HG03342 (cell line): ENCODE results near the gene MFAP4.
A peak's percentile ranks its signal among the peaks of the same experiment; 100 is the strongest.

Experiments
- ATAC-seq: cut with Tn5 transposase; IDR thresholded peaks from one replicate; pipeline ENCODE4 v1.9.1; 2021; ENCODE audit warnings: mild to moderate bottlenecking, moderate library complexity; ENCODE audit not compliant: unreplicated experiment

Gene MFAP4

DNA sequence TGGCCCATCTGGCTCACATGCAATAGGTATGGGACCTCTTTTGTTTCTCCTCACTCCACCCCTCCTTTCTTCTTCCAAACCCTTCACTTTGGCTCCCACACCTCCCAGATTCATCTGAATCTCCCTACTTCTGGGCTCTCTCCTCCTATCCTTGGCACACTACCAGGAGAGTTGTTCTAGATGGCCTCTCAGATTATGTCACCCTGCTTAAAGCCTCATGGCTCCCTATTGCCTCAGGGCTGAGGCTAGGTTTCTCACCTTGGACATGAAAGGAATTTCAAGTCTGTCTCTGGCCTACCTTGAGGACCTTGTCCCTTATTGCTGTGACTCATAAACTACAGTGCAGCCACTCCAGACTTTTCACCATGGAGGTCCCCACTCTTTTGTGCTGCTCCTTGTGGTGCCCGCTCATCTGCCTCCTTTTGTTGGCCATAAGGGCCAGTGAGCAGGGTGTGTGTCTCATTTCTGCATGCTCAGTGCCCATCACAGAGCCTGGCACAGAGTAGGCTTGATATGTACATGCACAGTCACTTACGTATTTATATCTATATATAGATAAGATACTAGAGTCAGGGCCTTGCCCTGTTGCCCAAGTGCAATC lies 1.0 kb upstream of the MFAP4 start:
- ATAC-seq = no peak

DNA sequence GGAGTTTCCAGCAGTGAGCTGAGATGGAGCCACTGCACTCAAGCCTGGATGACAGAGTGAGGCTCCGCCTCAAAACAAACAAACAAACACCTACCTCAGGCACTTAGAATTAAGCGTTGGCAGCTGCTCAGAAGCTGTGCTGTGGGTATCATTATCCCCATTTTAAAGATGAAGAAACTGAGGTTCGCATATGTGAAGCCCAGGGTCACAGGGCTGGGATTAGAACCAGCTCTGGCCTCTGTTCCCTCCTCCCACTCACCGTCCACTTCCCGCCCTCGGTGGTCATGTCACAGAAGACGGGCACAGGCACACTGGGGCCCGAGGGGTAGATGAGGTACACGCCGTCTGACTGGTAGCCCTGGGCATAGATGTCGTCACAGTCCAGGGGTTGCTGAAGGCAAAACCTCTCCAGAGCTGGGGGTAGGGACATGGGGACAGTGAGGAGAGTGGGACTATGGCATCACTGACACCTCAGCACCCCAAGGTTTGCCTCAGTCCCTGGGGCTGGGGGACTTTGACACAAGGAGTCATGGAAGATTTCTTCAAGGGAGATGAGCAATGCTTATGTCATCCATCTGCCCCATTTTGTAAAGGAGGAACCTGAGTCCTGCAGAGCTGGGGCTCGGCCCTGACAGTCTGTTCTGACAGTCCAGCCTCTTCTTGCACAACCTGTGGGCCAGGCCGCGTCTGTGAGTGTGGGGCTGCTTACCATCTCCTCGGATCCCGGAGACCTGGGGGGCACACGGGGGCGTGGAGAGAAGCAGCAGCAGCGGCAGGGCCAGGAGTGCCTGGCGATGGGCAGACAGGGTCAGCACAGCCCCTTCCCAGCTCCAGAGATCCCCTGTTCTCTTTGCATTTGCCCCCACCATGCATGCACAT lies 700 bp downstream of the MFAP4 start:
- no peak for ATAC-seq

DNA sequence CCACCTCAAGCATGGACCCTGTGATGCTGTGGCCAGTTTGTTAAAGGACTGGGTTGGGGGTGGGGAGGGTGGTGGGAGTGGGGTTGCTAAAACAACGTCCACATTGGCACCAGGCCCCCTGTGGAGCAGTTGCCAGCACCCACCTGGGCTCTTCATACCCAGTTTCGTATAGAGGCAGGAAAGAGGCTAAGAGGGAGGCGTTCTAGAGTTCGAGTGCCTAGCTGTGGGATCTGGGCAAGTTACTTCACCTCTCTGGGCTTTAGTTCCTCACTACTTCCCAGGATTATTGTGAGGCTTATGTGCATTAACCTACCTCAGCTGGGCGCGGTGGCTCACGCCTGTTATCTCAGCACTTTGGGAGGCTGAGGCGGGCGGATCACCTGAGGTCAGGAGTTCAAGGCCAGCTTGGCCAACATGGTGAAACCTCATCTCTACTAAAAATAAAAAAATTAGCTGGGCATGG lies 1.4 kb downstream of the MFAP4 start:
- no peak for ATAC-seq

DNA sequence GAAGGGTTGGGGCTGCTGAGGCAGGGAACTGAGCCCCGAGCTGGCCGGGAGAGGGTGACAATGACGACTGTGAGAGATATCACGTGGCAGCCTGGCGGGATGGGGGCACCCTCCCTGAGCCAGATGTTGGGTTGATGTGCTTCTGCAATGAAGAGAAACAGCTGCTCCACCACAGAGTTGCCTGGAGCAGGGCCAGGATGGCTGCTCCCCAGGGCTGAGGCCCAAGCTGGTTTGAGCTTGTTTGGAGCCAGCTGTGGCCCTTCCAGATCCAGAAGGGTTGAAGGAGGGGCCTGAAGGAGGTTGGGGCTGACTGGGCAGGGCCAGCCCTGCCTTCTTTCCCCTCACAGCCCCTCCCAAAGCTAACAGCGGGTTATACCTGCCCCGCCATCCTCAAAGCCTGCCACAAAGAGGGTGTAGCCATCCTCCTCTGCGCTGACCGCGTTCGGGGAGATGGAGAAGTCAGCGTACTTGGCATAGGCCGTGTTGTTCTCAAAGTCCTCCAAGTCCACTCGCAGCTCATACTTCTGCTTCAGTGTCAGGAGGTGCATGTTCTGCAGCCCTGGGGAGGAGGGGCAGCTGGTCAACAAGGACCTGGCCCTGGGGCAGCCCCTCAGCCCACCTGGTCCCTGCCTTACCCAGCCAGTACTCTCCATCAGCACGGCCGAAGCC lies 2.1 kb downstream of the MFAP4 start:
- no peak for ATAC-seq

- ATAC-seq = no peak
Measured at GRCh38 chr17:19383681-19384470, 3.1 kb downstream of the MFAP4 start.

- no peak for ATAC-seq
Measured at GRCh38 chr17:19382531-19383444, 4.2 kb downstream of the MFAP4 start.

- no peak for ATAC-seq
Measured at GRCh38 chr17:19381741-19382444, 5.1 kb downstream of the MFAP4 start.

DNA sequence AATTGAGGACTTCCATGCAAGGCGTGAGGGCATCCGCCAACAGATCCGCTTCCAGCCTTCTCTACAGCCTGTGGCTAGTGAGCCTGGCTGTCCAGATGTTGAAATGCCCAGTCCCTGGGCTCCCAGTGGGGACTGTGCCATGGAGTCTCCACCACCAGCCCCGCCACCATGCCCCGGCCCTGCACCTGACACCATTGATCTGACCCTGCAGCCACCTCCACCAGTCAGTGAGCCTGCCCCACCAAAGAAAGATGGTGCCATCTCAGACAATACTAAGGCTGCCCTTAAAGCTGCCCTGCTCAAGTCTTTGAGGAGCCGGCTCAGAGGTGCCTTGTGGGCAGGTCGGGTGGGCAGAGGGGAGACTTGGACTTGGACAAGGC lies 5.6 kb downstream of the MFAP4 start:
- ATAC-seq = no peak

DNA sequence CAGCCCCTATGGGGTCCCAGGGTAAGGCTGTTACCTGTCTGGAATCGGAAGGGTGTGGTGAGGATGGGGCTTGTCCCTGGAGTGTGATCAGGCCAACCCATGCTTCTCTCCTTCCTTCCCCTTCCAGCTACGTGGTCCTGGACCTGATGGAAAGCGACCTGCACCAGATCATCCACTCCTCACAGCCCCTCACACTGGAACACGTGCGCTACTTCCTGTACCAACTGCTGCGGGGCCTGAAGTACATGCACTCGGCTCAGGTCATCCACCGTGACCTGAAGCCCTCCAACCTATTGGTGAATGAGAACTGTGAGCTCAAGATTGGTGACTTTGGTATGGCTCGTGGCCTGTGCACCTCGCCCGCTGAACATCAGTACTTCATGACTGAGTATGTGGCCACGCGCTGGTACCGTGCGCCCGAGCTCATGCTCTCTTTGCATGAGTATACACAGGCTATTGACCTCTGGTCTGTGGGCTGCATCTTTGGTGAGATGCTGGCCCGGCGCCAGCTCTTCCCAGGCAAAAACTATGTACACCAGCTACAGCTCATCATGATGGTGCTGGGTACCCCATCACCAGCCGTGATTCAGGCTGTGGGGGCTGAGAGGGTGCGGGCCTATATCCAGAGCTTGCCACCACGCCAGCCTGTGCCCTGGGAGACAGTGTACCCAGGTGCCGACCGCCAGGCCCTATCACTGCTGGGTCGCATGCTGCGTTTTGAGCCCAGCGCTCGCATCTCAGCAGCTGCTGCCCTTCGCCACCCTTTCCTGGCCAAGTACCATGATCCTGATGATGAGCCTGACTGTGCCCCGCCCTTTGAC lies 6.3 kb downstream of the MFAP4 start:
- no peak for ATAC-seq

GRCh38 chr17:19379361-19380065 lies 7.5 kb downstream of the MFAP4 start:
- no peak for ATAC-seq

DNA sequence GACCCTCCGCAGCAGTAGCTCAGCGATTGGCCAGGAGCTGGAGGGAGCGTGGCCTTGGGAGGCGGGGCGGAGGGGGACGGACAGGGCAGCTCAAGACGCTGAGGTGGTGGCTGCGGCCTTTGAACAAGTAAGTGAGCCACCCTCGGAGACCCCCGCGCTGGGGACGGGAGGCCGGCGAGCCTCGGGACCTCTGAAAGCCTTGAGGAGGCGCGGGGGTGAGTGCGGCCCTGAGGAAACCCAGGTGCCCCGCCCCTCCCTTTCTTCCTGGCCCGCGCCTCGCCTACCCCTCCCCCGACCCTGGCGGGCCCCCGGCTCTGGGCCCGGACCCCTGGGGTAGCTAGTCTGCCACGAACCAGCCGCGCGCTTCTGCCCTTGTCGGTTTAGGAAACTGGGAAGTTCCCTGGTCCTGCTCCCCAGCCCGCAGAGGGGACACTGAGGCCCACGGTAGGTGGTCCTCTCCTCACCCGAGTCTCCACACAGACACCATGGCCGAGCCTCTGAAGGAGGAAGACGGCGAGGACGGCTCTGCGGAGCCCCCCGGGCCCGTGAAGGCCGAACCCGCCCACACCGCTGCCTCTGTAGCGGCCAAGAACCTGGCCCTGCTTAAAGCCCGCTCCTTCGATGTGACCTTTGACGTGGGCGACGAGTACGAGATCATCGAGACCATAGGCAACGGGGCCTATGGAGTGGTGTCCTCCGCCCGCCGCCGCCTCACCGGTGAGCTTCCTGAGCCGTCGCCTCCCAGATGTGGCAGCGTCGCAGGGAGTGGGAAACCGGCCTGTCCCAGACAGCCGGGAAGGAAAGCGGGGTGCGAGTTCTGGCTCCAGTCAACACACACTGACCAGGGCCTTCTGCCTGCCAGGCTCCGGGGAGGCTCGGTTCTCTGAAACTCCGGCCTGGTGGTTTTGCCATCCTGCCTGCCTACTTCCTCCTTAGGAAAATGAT lies 8.3 kb downstream of the MFAP4 start, which contains the start of gene MAPK7:
TSS of gene MAPK7 (plus strand) at position 83 of the 945 bp plus-strand sequence. CDS start at position 486, 403 bp downstream.
- peak; percentile 5 for ATAC-seq

DNA sequence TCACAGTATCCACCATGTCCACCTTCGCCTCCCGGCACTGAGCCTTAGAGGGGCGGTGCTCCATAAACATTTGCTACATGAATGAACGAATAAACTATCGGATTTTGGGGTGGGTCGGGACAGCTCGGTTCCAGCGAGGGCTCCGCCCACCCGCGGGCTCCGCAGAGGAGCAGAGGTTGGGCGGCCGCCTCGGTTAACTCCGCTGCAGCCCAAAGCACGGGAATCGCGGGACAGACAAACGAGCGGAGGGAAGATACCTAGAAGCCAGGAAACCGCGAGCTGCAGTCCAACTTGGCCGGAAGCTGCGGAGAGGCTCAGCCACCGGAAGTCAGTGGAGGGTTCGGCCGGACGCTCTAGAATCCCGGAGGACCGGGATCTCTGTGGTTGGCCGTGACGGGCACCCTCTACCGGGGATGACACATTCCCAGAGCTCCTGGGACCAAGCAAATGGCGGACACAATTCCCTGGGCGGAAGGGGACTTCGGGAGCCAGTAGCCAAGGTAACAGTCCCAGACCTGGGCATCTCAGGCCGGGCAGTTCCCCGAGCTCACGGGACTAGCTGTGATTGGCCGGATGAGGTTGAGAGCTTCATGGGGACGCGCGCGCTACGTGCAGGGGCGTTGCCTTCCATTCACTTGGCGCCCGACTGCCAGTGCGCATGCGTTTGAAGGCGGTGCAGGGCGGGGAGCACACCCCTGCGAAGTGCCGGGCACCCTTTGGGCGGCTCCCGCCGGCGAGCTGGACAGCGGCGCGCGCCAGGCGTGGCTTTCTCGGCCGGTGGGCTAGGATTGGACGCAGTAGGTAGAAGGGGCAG lies 9.2 kb downstream of the MFAP4 start:
- peak; percentile 92 for ATAC-seq

GRCh38 chr17:19376811-19377210 lies 10.2 kb downstream of the MFAP4 start:
- ATAC-seq = no peak

GRCh38 chr17:19375732-19376131 lies 11.3 kb downstream of the MFAP4 start:
- no peak for ATAC-seq

DNA sequence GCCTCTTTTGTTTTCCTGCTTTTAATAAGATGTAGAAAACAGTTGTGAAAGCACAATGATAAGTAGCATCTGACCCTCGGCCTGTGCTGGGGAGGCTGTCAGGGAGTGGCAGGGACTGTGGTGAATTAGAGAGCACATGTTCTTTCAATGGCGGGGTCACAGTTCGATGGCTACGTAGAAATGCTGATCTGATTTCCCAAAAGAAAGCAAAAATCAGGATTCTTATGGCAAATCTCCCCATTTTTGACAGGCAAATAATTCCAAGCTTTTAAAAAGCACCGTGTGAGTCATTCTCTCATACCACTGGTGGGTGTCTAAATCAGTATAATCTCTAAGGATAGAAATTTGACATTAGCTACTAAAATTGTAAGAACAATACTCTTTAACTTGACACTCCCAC lies 12.9 kb downstream of the MFAP4 start:
- no peak for ATAC-seq
